Adrenal gland (tissue), 5 donors: ENCODE measurements around the gene ZNF385A.
A peak's percentile ranks its signal among the peaks of the same experiment; 100 is the strongest.

ENCODE experiments used
- POLR2A ChIP-seq, 2 donors: fragments of 450-650 bp; IDR thresholded peaks; one replicate each; pipeline ENCODE4 v1.6.1; 2017; ENCODE audit warnings: antibody characterized with exemption in 2 of 2, mild to moderate bottlenecking in 2 of 2, moderate library complexity in 1 of 2
- TF ChIP-seq, protein P1 (sequence below), 6 experiments: fragments of 450-650 bp in 4 of 6; fragments of 200-600 bp in 2 of 6; sonication (generic) in 1 of 6; IDR thresholded peaks; 1 replicate in 5 of 6; 2 replicates in 1 of 6; pipeline versions ENCODE4 v1.5.1 to v1.8.0; 2016 to 2021; ENCODE audit warnings: antibody characterized with exemption in 6 of 6, mild to moderate bottlenecking in 2 of 6, moderate library complexity in 1 of 6
- donor health status: DM: no; HTN: no; CAD: no.

DNA sequence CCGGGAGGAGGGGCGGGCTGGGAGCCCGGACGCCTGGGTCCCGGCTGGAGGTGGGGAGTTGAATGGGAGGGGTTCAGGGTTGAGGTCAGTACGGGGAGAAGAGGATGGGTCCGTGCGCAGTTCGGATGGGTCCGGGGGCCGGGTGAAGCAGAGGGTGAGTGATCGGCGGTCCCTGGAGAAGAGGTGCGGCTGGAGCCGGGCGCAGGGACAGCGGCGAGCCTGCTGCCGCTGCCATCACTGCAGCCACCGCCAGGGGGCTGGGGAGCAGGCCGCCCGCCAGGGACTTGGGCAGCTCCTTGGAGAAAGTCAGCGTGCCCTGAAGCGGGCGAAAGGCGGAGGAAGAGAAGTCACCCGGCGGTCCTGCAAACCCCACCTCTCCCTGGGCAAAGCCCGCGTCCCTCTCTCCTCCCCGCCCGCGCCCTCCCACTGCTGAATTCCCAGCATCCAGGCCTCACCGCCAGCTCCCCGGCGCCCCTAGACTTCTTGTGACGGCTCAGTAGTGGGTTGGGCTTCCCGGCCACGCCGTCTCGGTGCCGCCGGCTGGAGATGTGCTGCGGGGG lies 14.3 kb downstream of the ZNF385A start:
- TF ChIP-seq, protein P1, sequence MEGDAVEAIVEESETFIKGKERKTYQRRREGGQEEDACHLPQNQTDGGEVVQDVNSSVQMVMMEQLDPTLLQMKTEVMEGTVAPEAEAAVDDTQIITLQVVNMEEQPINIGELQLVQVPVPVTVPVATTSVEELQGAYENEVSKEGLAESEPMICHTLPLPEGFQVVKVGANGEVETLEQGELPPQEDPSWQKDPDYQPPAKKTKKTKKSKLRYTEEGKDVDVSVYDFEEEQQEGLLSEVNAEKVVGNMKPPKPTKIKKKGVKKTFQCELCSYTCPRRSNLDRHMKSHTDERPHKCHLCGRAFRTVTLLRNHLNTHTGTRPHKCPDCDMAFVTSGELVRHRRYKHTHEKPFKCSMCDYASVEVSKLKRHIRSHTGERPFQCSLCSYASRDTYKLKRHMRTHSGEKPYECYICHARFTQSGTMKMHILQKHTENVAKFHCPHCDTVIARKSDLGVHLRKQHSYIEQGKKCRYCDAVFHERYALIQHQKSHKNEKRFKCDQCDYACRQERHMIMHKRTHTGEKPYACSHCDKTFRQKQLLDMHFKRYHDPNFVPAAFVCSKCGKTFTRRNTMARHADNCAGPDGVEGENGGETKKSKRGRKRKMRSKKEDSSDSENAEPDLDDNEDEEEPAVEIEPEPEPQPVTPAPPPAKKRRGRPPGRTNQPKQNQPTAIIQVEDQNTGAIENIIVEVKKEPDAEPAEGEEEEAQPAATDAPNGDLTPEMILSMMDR (IDR thresholded peaks at IDR 0.05): peak; percentile 84 to 96 (median 90)
- no peak for TF ChIP-seq POLR2A (IDR thresholded peaks at IDR 0.05)
